HG02759 (cell line): ENCODE measurements around the gene BCAS3.
"Not testable (repeated sequence)": the region's sequence is repeated elsewhere in the genome, so short reads cannot be mapped to it uniquely, and the experiment has no call there.

Experiments used
- ATAC-seq: cut with Tn5 transposase; IDR thresholded peaks from one replicate; pipeline ENCODE4 v1.9.1; 2021; ENCODE audit warnings: mild to moderate bottlenecking, moderate library complexity; ENCODE audit not compliant: unreplicated experiment

BCAS3 gene

GRCh38 chr17:60782742-60783141 is 105.1 kb downstream of the BCAS3 start:
- ATAC-seq, result no peak

GRCh38 chr17:60790205-60790604 is 112.6 kb downstream of the BCAS3 start:
- ATAC-seq, result no peak

DNA sequence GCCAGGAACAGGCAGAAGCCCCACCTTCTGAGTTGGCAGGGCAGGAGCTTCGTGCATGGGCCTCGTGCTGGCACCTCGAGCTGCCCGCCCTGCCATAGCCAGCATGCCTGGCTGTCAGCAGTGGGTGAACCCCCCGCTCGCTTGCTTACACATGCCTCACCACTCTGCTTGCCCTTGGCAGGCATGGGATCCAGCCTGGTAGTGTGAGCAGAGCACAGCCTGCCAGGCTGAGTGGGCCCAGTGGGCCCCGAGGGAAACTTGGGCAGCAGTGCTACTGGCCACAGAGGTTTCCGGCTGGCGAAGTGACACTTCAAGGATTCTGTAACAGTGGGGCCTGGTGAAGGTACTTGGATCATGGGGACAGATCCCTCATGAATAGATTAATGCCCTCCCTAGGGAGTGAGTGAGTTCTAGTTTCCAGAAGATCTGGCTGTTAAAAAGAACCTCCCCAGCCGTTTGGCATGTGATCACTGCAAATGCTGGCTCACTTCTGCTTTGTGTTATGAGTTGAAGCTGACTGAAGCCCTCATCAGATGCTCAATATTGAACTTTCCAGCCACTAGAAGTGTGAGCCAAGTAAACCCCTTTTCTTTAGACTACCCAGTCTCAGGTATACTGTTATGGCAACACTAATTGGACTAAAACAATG is 114.7 kb downstream of the BCAS3 start:
- no peak for ATAC-seq

DNA sequence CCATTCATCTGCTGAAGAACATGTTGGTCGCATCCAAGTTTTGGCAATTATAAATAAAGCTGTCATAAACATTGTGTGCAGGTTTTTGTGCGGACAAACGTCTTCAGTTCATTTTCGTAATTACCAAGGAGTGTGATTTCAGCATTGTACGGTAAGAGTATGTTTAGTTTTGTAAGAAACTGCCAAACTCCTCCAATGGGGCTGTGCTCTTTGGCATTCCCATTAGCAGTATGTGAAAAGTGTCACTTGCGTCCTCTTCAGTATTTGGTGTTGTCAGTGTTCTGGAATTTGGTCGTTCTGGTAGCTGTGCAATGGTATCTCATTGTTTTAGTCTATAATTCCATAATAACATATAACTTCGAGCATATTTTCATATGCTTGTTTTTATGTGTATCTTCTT is 120.9 kb downstream of the BCAS3 start:
- no peak for ATAC-seq

GRCh38 chr17:60802377-60802776 is 124.7 kb downstream of the BCAS3 start:
- ATAC-seq, result no peak

- no peak for ATAC-seq
Measured at GRCh38 chr17:60803059-60803458, 125.4 kb downstream of the BCAS3 start.

DNA sequence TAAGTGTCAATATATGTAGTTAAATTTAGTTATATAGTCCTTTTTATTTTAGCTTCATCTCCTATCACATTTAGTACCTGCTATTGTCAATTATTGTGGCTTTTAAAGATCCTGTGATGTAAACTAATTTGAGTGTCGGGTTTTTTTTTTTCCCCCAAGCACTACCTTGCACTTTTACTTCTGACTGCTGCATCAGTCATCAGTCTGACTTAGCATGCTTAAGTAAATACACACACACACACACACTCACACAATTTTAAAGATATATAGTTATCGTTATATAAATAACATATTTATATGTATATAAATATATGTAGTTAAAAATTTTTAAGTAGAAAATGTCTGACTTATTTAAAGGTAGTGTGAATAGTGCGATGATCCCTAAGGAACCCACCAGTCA is 127.2 kb downstream of the BCAS3 start:
- ATAC-seq, result no peak

- ATAC-seq, result no peak
Measured at GRCh38 chr17:60809421-60809820, 131.8 kb downstream of the BCAS3 start.

DNA sequence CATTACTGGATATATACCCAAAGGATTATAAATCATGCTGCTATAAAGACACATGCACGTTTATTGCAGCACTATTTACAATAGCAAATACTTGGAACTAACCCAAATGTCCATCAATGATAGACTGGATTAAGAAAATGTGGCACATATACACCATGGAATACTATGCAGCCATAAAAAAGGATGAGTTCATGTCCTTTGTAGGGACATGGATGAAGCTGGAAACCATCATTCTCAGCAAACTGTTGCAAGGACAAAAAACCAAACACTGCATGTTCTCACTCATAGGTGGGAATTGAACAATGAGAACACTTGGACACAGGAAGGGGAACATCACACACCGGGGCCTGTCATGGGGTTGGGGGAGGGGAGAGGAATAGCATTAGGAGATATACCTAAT is 137.3 kb downstream of the BCAS3 start:
- ATAC-seq, result not testable (repeated sequence)

GRCh38 chr17:60817192-60817591 is 139.5 kb downstream of the BCAS3 start:
- ATAC-seq, result no peak

DNA sequence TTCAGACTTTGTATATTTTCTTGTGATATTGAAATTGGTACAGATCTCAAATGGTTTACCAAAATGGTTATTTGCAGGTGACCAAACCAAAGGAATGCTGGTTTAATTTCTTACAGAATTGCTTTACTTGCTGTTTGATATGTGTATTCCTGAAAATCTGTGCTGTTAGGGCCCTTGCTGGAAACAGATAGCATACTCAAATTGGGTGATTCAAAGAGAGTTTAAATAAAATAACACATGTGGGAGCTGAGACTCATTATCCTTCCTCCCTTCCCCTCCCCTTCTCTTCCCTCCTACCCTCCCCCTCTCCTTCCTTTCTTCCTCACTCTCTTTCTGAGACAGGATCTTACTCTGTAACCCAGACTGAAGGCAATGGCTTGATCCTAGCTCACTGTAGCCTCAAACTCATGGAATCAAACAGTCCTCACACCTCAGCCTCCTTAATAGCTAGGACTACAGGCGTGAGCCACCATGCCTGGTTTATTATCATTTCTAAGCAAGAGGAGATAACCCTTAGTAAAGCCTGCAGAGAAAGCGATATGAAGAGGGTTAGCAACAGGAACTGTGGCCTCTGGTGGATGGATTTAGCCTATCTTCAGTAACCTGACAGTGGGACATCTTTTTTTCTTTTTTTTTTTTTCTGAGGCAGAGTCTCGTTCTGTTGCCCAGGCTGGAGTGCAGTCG is 141.9 kb downstream of the BCAS3 start:
- ATAC-seq, result no peak

DNA sequence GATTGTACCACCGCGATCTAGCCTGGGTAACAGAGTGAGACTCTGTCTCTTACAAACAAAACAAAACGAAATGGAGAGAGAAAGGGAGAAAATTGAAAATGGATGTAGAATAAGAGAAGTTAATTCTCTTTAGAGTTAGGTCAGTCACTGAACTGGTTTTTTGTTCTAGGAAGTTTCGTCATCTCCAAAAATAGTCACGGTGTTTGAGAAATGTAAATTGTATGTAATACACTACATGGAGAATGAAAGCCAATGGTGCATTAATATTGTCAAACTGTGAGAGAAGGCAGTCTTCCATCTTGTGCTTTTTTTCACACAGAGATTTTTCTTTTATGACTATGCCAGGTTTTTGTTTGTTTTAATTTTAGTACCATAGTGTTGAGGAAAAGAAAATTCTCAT is 145.9 kb downstream of the BCAS3 start:
- ATAC-seq, result no peak

- no peak for ATAC-seq
Measured at GRCh38 chr17:60825351-60825750, 147.7 kb downstream of the BCAS3 start.

DNA sequence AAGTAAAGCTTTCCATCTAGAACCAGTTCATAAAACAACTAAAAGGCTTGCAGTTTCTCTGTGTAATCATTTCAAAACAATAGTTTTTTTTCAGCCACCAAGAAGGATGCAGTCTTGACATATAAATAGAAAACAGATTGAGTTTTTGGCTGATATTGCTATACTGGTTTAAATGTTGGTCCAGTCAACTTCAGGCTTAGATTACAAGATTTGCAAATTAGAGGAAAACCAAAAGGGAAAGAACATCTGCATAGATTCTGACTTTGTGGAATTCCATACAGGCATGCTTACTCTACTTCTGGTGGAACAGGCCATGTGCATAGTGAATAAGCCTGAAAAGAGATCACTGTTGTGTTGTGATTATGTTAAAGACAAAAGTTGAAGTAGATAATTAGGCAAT is 150.3 kb downstream of the BCAS3 start:
- ATAC-seq, result no peak

DNA sequence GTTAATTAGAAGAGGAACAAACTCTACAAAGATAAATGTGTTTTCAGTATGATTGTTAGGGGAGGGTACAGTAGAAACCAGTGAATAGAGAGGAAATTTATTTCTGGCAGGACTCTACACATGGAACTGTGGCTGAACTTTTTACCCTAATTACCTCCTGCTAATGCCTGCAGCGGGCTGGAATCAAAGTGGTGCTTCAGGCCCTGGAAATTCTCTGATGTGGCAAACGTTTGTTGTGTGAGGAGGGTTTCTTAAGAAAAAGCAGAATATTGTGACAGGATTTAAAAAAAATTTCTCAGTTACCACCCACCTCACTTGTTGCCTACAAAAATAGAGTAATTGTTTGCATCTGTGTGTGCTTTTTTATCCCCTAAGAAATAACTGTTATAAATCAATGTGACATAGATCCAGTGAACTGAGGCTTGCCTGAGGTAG is 154.5 kb downstream of the BCAS3 start:
- no peak for ATAC-seq

- no peak for ATAC-seq
Measured at GRCh38 chr17:60832631-60833030, 155.0 kb downstream of the BCAS3 start.

GRCh38 chr17:60840456-60840855 is 162.8 kb downstream of the BCAS3 start:
- no peak for ATAC-seq

DNA sequence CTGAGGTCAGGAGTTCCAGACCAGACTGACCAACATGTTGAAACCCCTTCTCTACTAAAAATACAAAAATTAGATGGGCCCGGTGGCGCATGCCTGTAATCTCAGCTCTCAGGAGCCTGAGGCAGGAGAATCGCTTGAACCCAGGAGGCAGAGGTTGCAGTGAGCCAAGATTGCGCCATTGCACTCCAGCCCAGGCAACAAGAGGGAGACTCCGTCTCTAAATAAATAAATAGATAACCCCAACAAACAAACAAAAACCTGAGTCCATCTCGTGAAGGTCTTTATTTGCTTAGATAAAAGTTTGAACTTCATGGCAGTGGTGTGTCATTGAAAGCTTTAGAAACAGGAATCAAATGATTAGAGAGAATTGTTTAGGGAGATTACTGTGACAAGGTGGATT is 167.4 kb downstream of the BCAS3 start:
- no peak for ATAC-seq

DNA sequence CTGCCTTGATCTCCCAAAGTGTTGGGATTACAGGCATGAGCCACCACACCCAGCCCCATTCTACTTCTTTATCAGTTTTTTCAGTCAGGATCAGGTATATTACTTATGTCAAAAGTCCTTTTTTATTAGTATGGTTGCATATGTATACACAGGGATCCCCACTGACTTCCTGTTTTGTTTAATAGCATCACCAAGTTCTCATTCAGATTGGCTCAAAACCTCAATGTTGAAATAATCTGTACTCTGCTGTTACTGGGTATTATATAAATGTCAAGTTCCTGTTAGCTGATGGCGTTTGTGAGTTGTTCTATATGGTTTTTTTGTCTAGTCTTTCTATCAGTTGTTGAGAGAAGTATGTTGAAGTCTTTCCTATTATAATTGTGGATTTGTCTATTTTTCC is 168.5 kb downstream of the BCAS3 start:
- ATAC-seq, result no peak

- no peak for ATAC-seq
Measured at GRCh38 chr17:60851181-60851580, 173.5 kb downstream of the BCAS3 start.

DNA sequence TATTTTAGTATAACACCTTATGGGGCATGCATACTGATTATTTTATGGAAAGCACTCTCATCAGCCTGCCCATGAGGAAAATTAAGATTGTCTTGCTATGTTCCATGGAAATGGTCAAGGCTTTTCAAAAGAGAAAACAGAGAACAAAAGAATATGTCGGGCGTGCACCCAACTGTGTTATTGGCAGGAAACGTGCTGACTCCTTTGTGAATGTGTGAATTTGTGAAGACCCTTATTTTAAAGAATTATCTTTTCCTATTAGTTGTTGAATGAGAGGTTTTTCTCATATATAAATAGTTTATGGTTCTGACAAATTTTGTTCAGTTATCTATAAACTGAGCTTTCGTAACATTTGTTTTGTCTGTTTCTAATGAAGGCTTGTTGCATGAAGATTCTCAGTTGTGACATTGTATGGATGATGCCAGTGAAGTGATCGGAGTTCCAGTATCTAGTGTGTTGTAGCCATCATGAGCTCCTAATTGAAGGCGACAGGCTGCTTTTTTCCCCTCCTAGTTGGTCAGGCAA is 180.0 kb downstream of the BCAS3 start:
- no peak for ATAC-seq

- ATAC-seq, result no peak
Measured at GRCh38 chr17:60862482-60862881, 184.8 kb downstream of the BCAS3 start.
